SU-DHL-6 (cell line): ENCODE measurements around the gene ATXN1L.

Experiments
- CTCF ChIP-seq: fragments of 200-600 bp; sonication (generic); IDR thresholded peaks from one replicate; pipeline ENCODE4 v1.5.1; 2017; ENCODE audit warnings: antibody characterized with exemption, mild to moderate bottlenecking, low read length, moderate library complexity; ENCODE audit not compliant: insufficient read depth, poor library complexity, severe bottlenecking
- EZH2phosphoT487 ChIP-seq: fragments of 200-600 bp; sonication (generic), shearing (Covaris generic); conservative IDR thresholded peaks from 2 replicates; pipeline ENCODE4 v1.6.1; 2018; ENCODE audit warnings: mild to moderate bottlenecking, antibody characterized with exemption, low read length, moderate library complexity, mixed read lengths

GRCh38 chr16:71896764-71897368 is 51.1 kb downstream of the ATXN1L start:
- TF ChIP-seq EZH2phosphoT487 (no peak), CTCF (no peak)
